Endothelial cell of umbilical vein (primary cell): ENCODE measurements around the gene KMT2B. TPM values are rescaled to one million over a fixed set of nuclear protein-coding genes. Genes with fewer than 3 reads are reported as not detected.

Experiments
- BruUV-seq: library from RNA; stranded (reverse); fragments of 400-500 nt; replicated peaks from 2 replicates; lab custom pipeline; 2021; lab: Mats Ljungman, UMichigan
- CTCF ChIA-PET: fragments of 300-600, 350-600 bp; sonication (Branson Sonifier 250); formaldehyde crosslinking; loops from one replicate; lab custom pipeline; 2021; ENCODE audit warnings: antibody characterized with exemption, inconsistent platforms; lab: Charles Lee
- POLR2A ChIA-PET: fragments of 300-600, 350-600 bp; sonication (Branson Sonifier 250); formaldehyde crosslinking; loops from one replicate; lab custom pipeline; 2021; ENCODE audit warnings: antibody characterized with exemption, inconsistent platforms; lab: Charles Lee
- DNase-seq: peaks from one replicate; pipeline ENCODE4 v3.0.0-alpha.2; 2011; ENCODE audit warnings: low read depth, low spot score
- FAIRE-seq: peaks from 2 replicates; lab custom pipeline; 2011; peaks lifted over from hg19 to GRCh38; lab: Jason Lieb, UNC
- H2AFZ ChIP-seq: 2 replicates; pipeline ENCODE4 v1.6.0; 2012; ENCODE audit warnings: low read depth, low read length, control low read depth, inconsistent platforms
- H3K27ac ChIP-seq: 2 replicates; pipeline ENCODE4 v1.5.1; 2011; ENCODE audit warnings: low read depth, mild to moderate bottlenecking, control low read depth, low read length, moderate library complexity; ENCODE audit not compliant: insufficient read depth
- H3K27me3 ChIP-seq, 2 experiments: 2 replicates each; pipeline versions ENCODE4 v1.6.0 to v1.6.1; 2011; ENCODE audit warnings: low read length in 2 of 2, mixed read lengths in 1 of 2; ENCODE audit not compliant: control insufficient read depth in 2 of 2, insufficient read depth in 2 of 2
- H3K36me3 ChIP-seq, 2 experiments: 2 replicates in 1 of 2; 3 replicates in 1 of 2; pipeline ENCODE4 v1.5.1; 2011; ENCODE audit warnings: low read length in 2 of 2, mild to moderate bottlenecking in 1 of 2, moderate library complexity in 1 of 2; ENCODE audit not compliant: control insufficient read depth in 2 of 2, insufficient read depth in 2 of 2; ENCODE audit errors: extremely low read depth in 1 of 2
- H3K4me1 ChIP-seq: 3 replicates; pipeline ENCODE4 v1.5.1; 2011; ENCODE audit warnings: mild to moderate bottlenecking, low read length; ENCODE audit not compliant: control insufficient read depth, insufficient read depth; ENCODE audit errors: extremely low read depth
- H3K4me2 ChIP-seq: 2 replicates; pipeline ENCODE4 v1.6.1; 2011; ENCODE audit warnings: low read length, control low read depth, mixed read lengths; ENCODE audit not compliant: insufficient read depth
- H3K4me3 ChIP-seq, 3 experiments: fragments of 200-600 bp in 1 of 3; sonication (generic), shearing (Covaris generic) in 1 of 3; replicated peaks in 1 of 3; 2 replicates each; pipeline ENCODE4 v1.5.1; 2011 to 2016; ENCODE audit warnings: control low read depth in 3 of 3, low read length in 3 of 3, mild to moderate bottlenecking in 2 of 3, inconsistent platforms in 1 of 3, low read depth in 1 of 3, moderate library complexity in 1 of 3; ENCODE audit not compliant: insufficient read depth in 1 of 3
- H3K79me2 ChIP-seq: 2 replicates; pipeline ENCODE4 v1.6.0; 2012; ENCODE audit warnings: low read length, inconsistent platforms; ENCODE audit not compliant: control insufficient read depth, insufficient read depth
- H3K9ac ChIP-seq: replicated peaks from 2 replicates; pipeline ENCODE3; 2011; ENCODE audit warnings: low read length, control low read depth; ENCODE audit not compliant: insufficient read depth; ENCODE audit errors: extremely low read depth
- H3K9me1 ChIP-seq: replicated peaks from 3 replicates; pipeline ENCODE4 v1.6.0; 2011; ENCODE audit warnings: mild to moderate bottlenecking, low read length; ENCODE audit not compliant: control insufficient read depth, insufficient read depth; ENCODE audit errors: extremely low read depth
- H3K9me3 ChIP-seq: replicated peaks from 2 replicates; pipeline ENCODE4 v1.5.1; 2012; ENCODE audit warnings: low read length, inconsistent platforms; ENCODE audit not compliant: control insufficient read depth, insufficient read depth
- H4K20me1 ChIP-seq: replicated peaks from 2 replicates; pipeline ENCODE3; 2011; ENCODE audit warnings: mild to moderate bottlenecking, low read length; ENCODE audit not compliant: control insufficient read depth, insufficient read depth; ENCODE audit errors: extremely low read depth
- CTCF ChIP-seq, 2 donors: IDR thresholded peaks; 1 replicate in 1 of 2; 2 replicates in 1 of 2; pipeline ENCODE4 v1.5.1; 2011; ENCODE audit warnings: low read length in 2 of 2, mild to moderate bottlenecking in 2 of 2, moderate library complexity in 2 of 2, control low read depth in 1 of 2, inconsistent platforms in 1 of 2, low read depth in 1 of 2; ENCODE audit not compliant: insufficient read depth in 1 of 2; ENCODE audit errors: extremely low read depth in 1 of 2
- GATA2 ChIP-seq: IDR thresholded peaks from 2 replicates; pipeline ENCODE4 v1.7.0; 2011; ENCODE audit warnings: low read depth, mild to moderate bottlenecking, moderate library complexity, mixed read lengths, low read length; ENCODE audit not compliant: insufficient read length, insufficient read depth
- JUN ChIP-seq: IDR thresholded peaks from 2 replicates; pipeline ENCODE4 v1.6.1; 2011; ENCODE audit warnings: borderline replicate concordance, low read depth; ENCODE audit not compliant: insufficient read length, insufficient read depth
- MAX ChIP-seq: IDR thresholded peaks from 2 replicates; pipeline ENCODE4 v1.6.1; 2011; ENCODE audit not compliant: insufficient read depth, insufficient read length
- POLR2A ChIP-seq: IDR thresholded peaks from 2 replicates; pipeline ENCODE4 v1.6.1; 2012; ENCODE audit warnings: low read depth, mild to moderate bottlenecking, control low read depth, low read length
- POLR2AphosphoS5 ChIP-seq: IDR thresholded peaks from 2 replicates; pipeline ENCODE4 v1.6.1; 2012; ENCODE audit warnings: low read depth, mild to moderate bottlenecking, control low read depth, low read length, moderate library complexity; ENCODE audit not compliant: insufficient read depth
- dilution Hi-C: fragments of 300-500 bp; cut with MboI; formaldehyde crosslinking; loops from one replicate; pipeline ENCODE4 v1.15.0; 2019; ENCODE audit warnings: low sequenced_read_pairs; ENCODE audit not compliant: extremely low pct_ligation_motif_present
- intact Hi-C: fragments of 100-400 bp; cut with micrococcal nuclease; formaldehyde crosslinking; loops from one replicate; pipeline ENCODE4 v1.10.0; 2022
- polyA plus RNA-seq, 4 experiments: library from polyadenylated mRNA; depleted of rRNA in 3 of 4; stranded (reverse) in 3 of 4; unstranded in 1 of 4; fragments of >200 nt; gene quantifications; 2 replicates each; pipeline versions ENCODE4 v1.2.1 to v1.2.3, GENCODE V29; 2011 to 2012; ENCODE audit warnings: missing spikeins in 1 of 4
- total RNA-seq: library from RNA; stranded (reverse); gene quantifications from 2 replicates; pipeline ENCODE4 v1.2.3, GENCODE V29; 2021

Gene KMT2B
- total and polyA plus RNA-seq, 2 donors (not counting 3 experiments of a cell fraction or from before 2014, with no cell fraction given): 28.4 to 37.2 TPM

GRCh38 chr19:35748106-35749020 is 30.6 kb downstream of the KMT2B start, which contains the start of gene LIN37:
TSS of gene LIN37 (plus strand) at chr19:35748576. CDS start at chr19:35748725, 149 bp downstream.
- H3K36me3 ChIP-seq: peaks cover 0 to 7% of the 10 kb centered on the region in 2 experiments
- H3K9me1 ChIP-seq: no peaks in the 10 kb centered on the region
- no peaks in the 10 kb centered on the region for H3K27me3 ChIP-seq
- intact Hi-C loops (loop anchor here (1.0 kb wide), 1 partner anchor 9 kb away; the partner anchor contains the start of gene HSPB6), dilution Hi-C loops (no loop called here)
- no peak for TF ChIP-seq CTCF (IDR thresholded peaks at IDR 0.05; ENCODE audit: extremely low read depth in 1 of 2, insufficient read depth in 1 of 2, low read depth in 1 of 2, low read length in 2 of 2)
- TF ChIP-seq POLR2A: peak; percentile 94
- no peak for TF ChIP-seq GATA2
- no peak for TF ChIP-seq JUN
- TF ChIP-seq POLR2AphosphoS5: peak; percentile 83
- TF ChIP-seq MAX: no peak
- no peaks in the 10 kb centered on the region for H4K20me1 ChIP-seq
- FAIRE-seq (peak; percentile 99), DNase-seq (peak; percentile 100)
- H3K4me2 ChIP-seq: peak within 1 kb of the TSS; percentile 65
- H3K4me1 ChIP-seq: peaks cover 19% of the 10 kb centered on the region
- CTCF ChIA-PET: interaction anchor here (0.6 to 1.4 kb wide), 11 partner anchors 8 to 183 kb away, joined by 3 to 11 read pairs (median 3); partner anchors contain the start of gene KMT2B
- POLR2A ChIA-PET: interaction anchor here (0.6 to 1.1 kb wide), 3 partner anchors 9 to 59 kb away, joined by 3 to 8 read pairs (median 5); partner anchors contain the start of gene HSPB6
- H3K27ac ChIP-seq: peak within 1 kb of the TSS; percentile 58
- H3K9ac ChIP-seq: peak within 1 kb of the TSS; percentile 91
- TSS peak; percentile 50 for BruUV-seq
- H3K4me3 ChIP-seq: peak within 1 kb of the TSS; percentile 78 to 90 (median 81)
- H3K79me2 ChIP-seq: peaks cover 22% of the 10 kb centered on the region
- H2AFZ ChIP-seq: peak within 1 kb of the TSS; percentile 84
- H3K9me3 ChIP-seq: no peaks in the 10 kb centered on the region
